ENCODE results near the gene IL1R2. TPM values are rescaled to one million over a fixed set of nuclear protein-coding genes. Genes with fewer than 3 reads are reported as not detected.
A peak's percentile ranks its signal among the peaks of the same experiment; 100 is the strongest.
"Not testable (repeated sequence)": the region's sequence is repeated elsewhere in the genome, so short reads cannot be mapped to it uniquely, and the experiment has no call there.

The IL1R2 gene
- total RNA-seq, 1 experiment from 2014 or later = not detected

- Histone ChIP-seq H3K4me3 (no peak overlapping the region), H3K36me3 (no peaks in the 10 kb centered on the region), H3K27me3 (no peaks in the 10 kb centered on the region), H3K9me3 (no peaks in the 10 kb centered on the region)
- DNase-seq = no peak
Observed at GRCh38 chr2:102057502-102058292, 65.9 kb downstream of the IL1R2 start.

GRCh38 chr2:102058293-102058833, 66.6 kb downstream of the IL1R2 start:
- no peaks in the 10 kb centered on the region for H3K9me3 ChIP-seq
- H3K27me3 ChIP-seq = no peaks in the 10 kb centered on the region
- DNase-seq = no peak
- H3K4me3 ChIP-seq = no peak overlapping the region
- H3K36me3 ChIP-seq = no peaks in the 10 kb centered on the region

GRCh38 chr2:102059151-102059550, 67.4 kb downstream of the IL1R2 start:
- Histone ChIP-seq H3K36me3 (no peaks in the 10 kb centered on the region), H3K4me3 (no peak overlapping the region), H3K9me3 (no peaks in the 10 kb centered on the region), H3K27me3 (no peaks in the 10 kb centered on the region)
- DNase-seq = no peak

DNA sequence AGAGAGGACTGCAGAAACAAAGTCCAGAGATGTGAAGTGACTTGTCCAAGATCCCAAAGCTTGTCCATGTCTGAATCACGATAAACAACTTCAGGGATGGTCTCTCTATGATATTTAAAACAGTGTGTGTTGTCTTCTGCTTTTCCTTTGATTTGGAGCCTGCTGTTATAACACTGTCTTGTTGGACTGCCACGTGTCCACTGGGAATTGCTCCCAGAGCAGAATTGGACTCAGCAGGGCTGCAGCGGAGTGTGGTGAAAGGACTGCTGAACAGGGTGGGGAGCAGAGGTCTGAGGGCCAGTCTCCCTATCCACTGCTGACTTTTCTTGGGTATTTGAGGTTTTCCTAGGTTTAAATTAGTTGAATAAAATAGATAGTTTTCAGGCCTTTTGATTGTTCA, 68.3 kb downstream of the IL1R2 start:
- Histone ChIP-seq H3K9me3 (no peaks in the 10 kb centered on the region), H3K27me3 (no peaks in the 10 kb centered on the region), H3K36me3 (no peaks in the 10 kb centered on the region), H3K4me3 (no peak overlapping the region)
- no peak for DNase-seq

- H3K27me3 ChIP-seq = no peaks in the 10 kb centered on the region
- DNase-seq = no peak
- peaks cover 3% of the 10 kb centered on the region; the same call in 1 of the 2 replicates for H3K9me3 ChIP-seq
- H3K4me3 ChIP-seq = no peak overlapping the region
- H3K36me3 ChIP-seq = no peaks in the 10 kb centered on the region
Observed at GRCh38 chr2:102060792-102061191, 69.0 kb downstream of the IL1R2 start.

- no peak overlapping the region for H3K4me3 ChIP-seq
- peaks cover 3% of the 10 kb centered on the region; the same call in 1 of the 2 replicates for H3K9me3 ChIP-seq
- no peaks in the 10 kb centered on the region for H3K27me3 ChIP-seq
- DNase-seq = no peak
- no peaks in the 10 kb centered on the region for H3K36me3 ChIP-seq
Observed at GRCh38 chr2:102061286-102061699, 69.5 kb downstream of the IL1R2 start.

DNA sequence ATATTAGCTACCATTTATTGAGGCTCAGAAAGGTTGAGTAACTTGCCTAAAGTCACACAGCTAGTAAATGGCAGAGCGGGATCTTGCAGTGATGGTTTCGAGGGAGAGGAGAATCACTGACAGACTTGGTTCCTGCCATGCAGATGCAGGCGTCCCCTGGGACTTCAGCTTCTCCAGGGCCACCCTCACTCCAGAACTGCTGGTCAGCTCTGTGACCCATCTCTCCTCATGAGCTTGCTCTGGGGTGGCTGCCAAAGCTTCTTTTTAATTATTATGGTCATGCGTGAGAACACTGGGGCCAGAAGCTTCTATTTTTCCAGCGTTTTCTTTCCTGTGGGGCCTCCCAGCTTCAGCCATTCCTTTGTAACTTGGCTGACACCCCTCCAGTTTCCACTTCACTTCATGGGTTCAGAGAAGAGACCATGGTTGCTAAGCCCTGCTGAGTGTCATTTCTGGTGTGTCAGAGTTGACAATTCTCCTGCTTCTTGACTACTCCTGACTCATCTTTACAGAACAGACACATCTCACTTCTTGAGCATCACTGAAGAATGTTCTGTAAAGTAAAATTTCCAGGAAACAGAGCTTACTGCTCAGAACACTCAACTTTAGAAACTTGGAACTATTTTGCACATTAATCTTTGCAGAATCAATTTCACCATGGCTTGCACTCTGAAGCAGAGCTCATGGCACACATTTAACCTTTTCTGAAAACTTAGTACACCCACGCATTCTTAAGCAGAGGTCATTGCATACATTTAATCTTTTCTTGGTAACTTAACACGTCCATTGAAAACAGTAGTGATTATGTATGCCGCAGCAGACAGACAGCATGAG, 70.4 kb downstream of the IL1R2 start:
- H3K36me3 ChIP-seq = no peaks in the 10 kb centered on the region; the same call in 1 of the 2 replicates
- DNase-seq = peak; percentile 90
- no peak overlapping the region for H3K4me3 ChIP-seq
- peaks cover 3% of the 10 kb centered on the region; the same call in 1 of the 2 replicates for H3K9me3 ChIP-seq
- no peaks in the 10 kb centered on the region for H3K27me3 ChIP-seq

GRCh38 chr2:102062802-102063201, 71.0 kb downstream of the IL1R2 start:
- peak; percentile 55 for DNase-seq
- no peaks in the 10 kb centered on the region; the same call in 1 of the 2 replicates for H3K36me3 ChIP-seq

GRCh38 chr2:102063487-102063911, 71.7 kb downstream of the IL1R2 start:
- H3K4me3 ChIP-seq = no peak overlapping the region
- peaks cover 3% of the 10 kb centered on the region; the same call in 1 of the 2 replicates for H3K9me3 ChIP-seq
- DNase-seq = peak; percentile 81
- H3K36me3 ChIP-seq = no peaks in the 10 kb centered on the region; the same call in 1 of the 2 replicates
- no peaks in the 10 kb centered on the region for H3K27me3 ChIP-seq

More at GRCh38 chr2:102062802-102063201, 71.0 kb downstream of the IL1R2 start:
- H3K4me3 ChIP-seq = no peak overlapping the region
- H3K27me3 ChIP-seq = no peaks in the 10 kb centered on the region
- peaks cover 3% of the 10 kb centered on the region; the same call in 1 of the 2 replicates for H3K9me3 ChIP-seq

DNA sequence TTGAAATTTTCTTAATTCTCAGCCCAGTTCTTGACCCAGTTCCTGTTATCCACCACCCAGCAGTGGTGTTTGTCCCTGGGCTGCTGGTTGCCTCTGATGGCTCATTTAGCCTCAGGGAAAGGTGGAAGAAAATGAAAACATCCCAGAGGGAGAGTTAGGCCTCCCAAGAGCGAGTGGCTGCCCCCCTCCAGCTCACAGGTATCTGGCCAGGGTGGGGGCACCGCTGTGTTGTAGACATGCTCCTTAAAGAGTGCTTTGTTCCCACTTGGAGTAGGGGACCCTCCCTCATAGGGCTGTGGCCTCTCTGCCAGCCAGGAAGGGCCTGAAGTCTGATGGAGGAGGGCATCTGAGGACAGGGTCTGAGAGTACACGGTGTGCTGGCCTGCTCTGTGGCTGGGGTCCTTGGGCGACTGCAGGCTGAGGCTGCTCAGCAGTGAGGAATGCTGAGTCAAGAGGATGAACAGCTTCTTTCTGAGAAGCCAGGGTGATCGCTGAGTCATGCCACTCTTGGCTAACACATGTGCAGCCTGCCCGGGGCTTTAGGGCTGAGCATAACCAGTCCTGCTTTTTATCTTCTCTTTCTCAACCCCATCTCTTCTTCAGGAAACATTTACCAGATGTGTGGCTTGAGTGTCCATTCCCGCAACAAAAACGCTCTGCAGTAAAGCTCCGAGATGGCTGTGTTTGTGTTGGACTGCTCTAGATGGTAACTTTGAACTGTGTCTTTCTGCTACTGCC, 72.3 kb downstream of the IL1R2 start:
- Histone ChIP-seq H3K9me3 (peaks cover 3% of the 10 kb centered on the region; the same call in 1 of the 2 replicates), H3K36me3 (no peaks in the 10 kb centered on the region; the same call in 1 of the 2 replicates), H3K27me3 (no peaks in the 10 kb centered on the region), H3K4me3 (peak overlapping the region; percentile 8; the same call in 1 of the 2 replicates)
- DNase-seq = peak; percentile 96

DNA sequence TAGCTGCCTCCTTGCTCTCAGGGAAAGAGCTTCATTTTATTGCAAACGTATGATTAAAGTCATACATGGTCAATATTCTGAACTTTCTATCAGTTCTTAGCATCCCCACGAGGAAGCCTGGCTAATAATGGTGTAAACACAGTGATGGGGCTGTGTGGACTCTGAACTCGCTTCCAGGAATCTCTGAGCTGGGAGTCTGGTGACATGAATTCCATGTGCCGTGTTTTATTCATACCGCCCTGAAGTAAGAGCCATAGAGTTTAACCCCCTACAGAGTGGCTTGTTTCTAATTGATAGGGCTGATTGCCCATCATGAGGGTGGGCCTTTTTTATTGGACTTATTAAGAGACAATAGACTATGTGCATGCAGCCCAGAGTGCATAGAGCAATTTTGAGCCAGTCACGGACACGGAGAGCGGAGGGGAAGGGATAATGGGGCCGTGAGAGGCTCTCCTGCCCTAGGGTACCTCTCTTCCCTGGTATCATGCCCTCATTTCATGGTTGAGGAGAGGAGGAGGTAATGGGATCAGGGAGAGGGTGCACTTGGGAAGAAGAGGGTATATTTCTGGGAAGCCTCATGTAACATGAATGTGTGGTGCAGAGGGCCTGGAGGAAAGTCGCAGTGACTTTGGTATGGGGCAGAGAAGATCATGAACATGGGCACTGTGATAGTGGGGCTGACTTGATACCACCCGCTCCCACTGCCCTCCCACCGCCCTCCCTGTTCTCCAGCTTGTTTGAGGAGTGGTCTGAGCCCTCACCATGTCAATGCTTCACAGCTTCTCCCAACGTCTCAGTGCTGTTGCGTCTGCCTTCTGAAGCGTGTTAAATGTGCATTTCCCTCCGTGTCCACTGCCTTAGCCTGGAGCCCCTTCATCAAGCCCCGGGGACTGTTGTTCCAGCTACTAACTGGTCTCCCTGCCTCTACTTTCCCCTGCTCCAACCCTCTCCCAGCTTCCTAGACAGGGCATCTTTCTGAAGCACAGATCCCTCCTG, 73.2 kb downstream of the IL1R2 start:
- DNase-seq = no peak

GRCh38 chr2:102065675-102066252, 74.0 kb downstream of the IL1R2 start:
- Histone ChIP-seq H3K36me3 (no peaks in the 10 kb centered on the region; the same call in 1 of the 2 replicates), H3K27me3 (no peaks in the 10 kb centered on the region), H3K9me3 (peaks cover 3% of the 10 kb centered on the region; the same call in 1 of the 2 replicates), H3K4me3 (no peak overlapping the region)
- DNase-seq = peak; percentile 48

More for the DNA sequence above, 73.2 kb downstream of the IL1R2 start:
- H3K9me3 ChIP-seq = peaks cover 3% of the 10 kb centered on the region; the same call in 1 of the 2 replicates
- H3K27me3 ChIP-seq = no peaks in the 10 kb centered on the region
- H3K4me3 ChIP-seq = peak overlapping the region; percentile 8; the same call in 1 of the 2 replicates
- H3K36me3 ChIP-seq = no peaks in the 10 kb centered on the region; the same call in 1 of the 2 replicates

DNA sequence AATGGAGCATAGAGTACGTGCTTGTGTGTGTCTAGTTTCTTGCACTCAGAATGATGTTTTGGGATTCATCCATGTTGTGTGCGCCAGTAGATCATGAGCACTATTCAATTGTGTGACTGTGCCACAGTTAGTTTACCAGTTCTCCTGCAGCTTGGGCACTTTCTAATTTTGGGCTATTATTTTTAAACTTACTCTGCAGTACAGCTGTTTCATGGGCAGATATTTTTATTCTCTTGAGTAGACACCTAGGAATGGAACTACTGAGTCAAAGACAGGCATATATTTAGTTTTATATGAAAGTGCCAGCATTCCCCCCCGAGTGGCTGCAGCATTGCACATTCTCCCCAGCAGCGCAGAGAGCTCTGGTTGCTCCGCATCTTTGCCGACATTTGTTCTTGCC, 74.8 kb downstream of the IL1R2 start:
- H3K27me3 ChIP-seq = no peaks in the 10 kb centered on the region
- H3K36me3 ChIP-seq = no peaks in the 10 kb centered on the region; the same call in 1 of the 2 replicates
- H3K9me3 ChIP-seq = peaks cover 3% of the 10 kb centered on the region; the same call in 1 of the 2 replicates
- DNase-seq = no peak
- no peak overlapping the region for H3K4me3 ChIP-seq

- not testable (repeated sequence) for DNase-seq, H3K4me3 ChIP-seq, H3K36me3 ChIP-seq, H3K27me3 ChIP-seq, H3K9me3 ChIP-seq
Observed at GRCh38 chr2:102068126-102068525, 76.4 kb downstream of the IL1R2 start.

All from MG63 (cell line).